ENCODE measurements around the gene S100A6.

Gene S100A6

DNA sequence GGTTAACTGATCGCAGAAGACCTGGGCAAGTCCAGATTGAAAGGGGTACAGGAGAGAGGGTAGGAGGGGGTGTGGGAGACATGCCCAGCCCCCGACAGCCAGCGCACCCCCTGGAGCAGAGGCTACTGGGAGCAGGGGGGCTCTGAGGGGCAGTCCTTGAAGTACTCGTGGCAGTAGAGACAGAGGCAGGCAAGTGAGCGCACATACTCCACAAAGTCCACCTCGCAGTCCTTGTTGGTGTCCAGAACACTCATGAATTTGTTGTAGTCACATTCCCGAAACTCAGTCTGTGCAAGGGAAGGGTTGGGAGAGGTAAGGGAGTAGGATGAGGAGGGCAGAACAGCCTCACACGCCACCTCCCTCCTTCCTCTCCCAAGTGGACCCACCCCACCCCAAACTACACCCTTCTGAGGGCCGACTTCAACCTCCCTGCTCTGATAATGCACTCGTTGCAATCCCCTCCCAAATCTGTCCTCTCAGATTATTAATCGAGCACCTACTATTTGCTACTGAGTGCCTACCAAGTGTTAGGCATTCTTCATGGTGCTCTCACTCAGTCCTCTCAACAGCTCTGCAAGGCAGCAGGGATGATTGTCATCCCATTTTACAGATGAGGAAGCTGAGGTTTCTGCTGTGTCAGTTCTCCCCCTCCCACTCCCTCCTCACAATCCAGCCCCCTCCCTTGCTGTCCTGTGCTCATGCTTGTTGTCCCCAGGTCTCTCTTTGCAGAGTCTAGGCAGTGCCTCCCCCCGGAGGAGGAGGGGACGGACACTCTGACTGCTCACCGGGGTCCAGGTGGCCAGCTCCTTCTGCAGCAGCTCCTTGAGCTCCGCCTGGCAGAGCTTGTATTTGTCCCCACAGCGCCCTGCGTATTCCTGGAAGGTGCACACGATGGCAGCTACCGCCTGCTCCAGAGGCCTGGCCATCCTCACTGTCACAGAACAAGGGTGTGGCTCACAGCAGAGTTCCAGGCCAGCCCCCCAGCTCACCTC is 12.1 kb upstream of the S100A6 start:
- H3K4me3 ChIP-seq (ENCODE audit: low read depth, low read length): no peak overlapping the region
- TF ChIP-seq, protein P1, sequence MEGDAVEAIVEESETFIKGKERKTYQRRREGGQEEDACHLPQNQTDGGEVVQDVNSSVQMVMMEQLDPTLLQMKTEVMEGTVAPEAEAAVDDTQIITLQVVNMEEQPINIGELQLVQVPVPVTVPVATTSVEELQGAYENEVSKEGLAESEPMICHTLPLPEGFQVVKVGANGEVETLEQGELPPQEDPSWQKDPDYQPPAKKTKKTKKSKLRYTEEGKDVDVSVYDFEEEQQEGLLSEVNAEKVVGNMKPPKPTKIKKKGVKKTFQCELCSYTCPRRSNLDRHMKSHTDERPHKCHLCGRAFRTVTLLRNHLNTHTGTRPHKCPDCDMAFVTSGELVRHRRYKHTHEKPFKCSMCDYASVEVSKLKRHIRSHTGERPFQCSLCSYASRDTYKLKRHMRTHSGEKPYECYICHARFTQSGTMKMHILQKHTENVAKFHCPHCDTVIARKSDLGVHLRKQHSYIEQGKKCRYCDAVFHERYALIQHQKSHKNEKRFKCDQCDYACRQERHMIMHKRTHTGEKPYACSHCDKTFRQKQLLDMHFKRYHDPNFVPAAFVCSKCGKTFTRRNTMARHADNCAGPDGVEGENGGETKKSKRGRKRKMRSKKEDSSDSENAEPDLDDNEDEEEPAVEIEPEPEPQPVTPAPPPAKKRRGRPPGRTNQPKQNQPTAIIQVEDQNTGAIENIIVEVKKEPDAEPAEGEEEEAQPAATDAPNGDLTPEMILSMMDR (IDR thresholded peaks at IDR 0.05; ENCODE audit: low read depth, low read length, missing control alignments): no peak
- no peak for DNase-seq (ENCODE audit: low read depth)

DNA sequence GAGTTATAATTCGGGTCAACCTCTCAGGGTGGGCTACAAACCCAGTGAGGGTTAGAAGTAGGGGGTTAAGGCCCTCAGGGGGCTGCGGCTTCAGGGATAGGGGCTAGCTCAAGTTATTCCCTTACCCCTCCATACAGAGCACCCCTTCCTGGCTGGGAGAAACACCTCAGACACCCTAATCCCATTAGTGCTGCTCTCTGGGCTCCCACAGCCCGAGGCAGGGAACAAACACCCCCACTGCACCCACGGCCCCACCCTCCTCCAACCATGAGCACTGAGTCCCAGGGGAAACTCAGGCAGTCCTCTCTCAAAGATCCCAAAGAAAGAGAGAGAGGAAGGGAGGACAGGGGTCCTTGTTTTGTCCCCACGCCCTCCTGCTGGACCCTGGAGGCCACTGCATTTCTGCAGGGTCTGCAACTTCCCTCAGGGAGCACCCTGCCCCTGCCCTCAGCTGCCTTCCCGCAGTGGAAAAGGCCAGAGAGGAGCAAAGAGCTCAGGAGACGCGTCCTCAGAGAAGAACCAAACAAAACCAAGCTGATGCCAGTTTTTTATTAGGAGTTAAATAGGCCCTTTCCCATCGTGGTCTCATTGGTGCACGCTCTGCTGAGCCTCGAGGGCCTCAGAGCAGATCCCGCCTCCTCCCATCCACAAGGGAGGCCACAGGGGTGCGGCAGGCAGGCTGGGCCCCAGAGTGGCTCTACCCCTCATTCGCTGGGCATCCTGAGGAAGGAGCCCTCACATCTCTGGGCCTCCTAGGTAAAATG is 11.2 kb upstream of the S100A6 start:
- no peak for DNase-seq (ENCODE audit: low read depth)
- TF ChIP-seq, protein P1 (IDR thresholded peaks at IDR 0.05; ENCODE audit: low read depth, low read length, missing control alignments): no peak
- H3K4me3 ChIP-seq (ENCODE audit: low read depth, low read length): no peak overlapping the region

DNA sequence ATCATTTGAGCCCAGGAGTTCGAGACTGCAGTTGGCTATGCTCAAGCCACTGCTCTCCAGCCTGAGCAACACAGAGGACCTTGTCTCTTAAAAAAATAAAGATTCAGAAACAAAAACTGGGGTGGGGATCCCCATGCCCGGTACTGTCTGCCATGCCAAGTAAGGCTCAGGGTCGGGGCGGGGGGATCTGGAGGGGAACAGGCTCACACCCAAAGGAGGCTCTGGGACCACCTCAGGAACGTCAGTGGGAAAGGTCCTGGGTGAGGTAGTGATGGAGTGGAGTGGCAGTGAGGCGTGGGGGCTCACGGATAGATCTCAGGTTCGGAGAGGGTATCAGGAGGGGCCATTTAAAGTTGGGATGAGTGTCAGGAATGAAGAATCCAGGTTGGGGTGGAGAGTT is 10.6 kb upstream of the S100A6 start:
- TF ChIP-seq, protein P1 (IDR thresholded peaks at IDR 0.05; ENCODE audit: low read depth, low read length, missing control alignments): no peak
- H3K4me3 ChIP-seq (ENCODE audit: low read depth, low read length): no peak overlapping the region

DNA sequence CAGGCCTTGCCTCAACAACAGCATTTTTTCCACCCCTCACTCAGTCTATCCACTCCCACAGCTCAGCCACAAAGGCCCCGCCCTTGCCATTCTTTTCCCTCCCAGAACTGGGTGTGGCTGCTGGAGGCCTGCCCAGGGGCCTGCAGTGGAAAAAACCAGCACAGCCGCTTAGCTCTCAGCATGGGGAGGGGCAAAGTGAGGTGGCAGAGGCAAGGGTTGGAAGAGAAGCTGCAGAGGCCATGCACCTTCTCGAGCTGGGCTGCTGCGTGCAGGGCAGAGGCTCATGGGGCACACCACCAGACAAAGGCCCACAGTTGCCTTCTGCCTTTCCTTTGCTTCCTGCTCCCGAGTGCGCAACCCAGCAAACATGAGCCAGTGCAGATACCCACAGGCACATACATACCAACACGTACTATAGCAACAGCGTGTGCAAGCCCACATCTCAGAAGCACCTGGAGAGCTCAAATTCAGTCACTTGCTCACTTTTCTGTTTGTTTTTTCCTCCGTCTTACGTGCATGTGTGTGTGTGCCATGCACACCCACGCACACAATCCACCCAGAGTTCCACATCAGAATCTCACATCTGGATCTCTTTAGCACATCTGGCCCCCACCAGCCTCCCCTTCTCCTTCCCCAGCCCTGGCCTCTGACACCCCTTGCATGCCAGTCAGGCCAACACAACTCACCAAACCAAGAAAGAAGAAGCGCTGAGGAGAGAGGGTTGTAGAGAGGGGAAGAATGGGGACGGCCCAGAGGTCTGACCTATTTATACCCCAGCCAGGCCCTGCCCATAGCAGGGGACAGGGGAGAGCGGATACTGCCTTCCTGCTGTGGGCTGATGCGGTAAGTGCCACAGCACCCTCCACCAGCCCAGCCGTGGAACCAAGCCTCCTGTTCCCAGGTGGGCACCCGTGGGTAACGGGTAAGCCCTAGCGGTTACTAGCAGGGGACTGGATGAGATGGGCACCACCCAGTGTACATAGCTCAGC is 9.6 kb upstream of the S100A6 start, which contains the start of gene S100A4:
Gene S100A4 (minus strand): TSS at position 740 of the 989 bp plus-strand sequence. CDS start 1,012 bp downstream, outside the sequence.
- no peak for DNase-seq (ENCODE audit: low read depth)
- TF ChIP-seq, protein P1 (IDR thresholded peaks at IDR 0.05; ENCODE audit: low read depth, low read length, missing control alignments): no peak
- H3K4me3 ChIP-seq (ENCODE audit: low read depth, low read length): no peak within 1 kb of the TSS

More for the DNA sequence above, 10.6 kb upstream of the S100A6 start:
- no peak for DNase-seq (ENCODE audit: low read depth)

DNA sequence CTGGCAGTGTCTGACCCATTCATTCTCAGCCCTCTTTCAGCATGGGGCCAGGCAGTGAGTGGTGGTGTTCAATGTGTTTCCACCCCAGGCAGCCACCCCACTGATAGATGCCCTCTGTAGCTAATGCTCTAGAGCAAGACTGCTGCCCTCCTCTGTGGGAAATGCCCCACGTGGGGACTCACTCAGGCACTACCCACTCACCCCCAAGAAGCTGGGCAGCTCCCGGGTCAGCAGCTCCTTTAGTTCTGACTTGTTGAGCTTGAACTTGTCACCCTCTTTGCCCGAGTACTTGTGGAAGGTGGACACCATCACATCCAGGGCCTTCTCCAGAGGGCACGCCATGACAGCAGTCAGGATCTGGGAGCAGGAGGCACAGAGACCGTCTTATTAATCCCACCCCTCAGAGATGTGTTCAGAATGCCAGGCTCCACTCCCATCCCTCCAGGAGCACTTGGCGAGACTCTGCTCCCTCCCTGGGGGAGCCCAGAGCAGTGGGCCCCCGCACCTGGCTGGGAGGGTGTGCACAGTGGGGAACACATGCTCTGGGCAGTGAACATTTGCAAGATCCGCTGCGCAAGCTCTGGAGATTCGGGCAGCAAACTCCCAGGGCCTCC is 8.8 kb upstream of the S100A6 start:
- DNase-seq (ENCODE audit: low read depth): no peak
- no peak overlapping the region for H3K4me3 ChIP-seq (ENCODE audit: low read depth, low read length)
- TF ChIP-seq, protein P1 (IDR thresholded peaks at IDR 0.05; ENCODE audit: low read depth, low read length, missing control alignments): no peak

DNA sequence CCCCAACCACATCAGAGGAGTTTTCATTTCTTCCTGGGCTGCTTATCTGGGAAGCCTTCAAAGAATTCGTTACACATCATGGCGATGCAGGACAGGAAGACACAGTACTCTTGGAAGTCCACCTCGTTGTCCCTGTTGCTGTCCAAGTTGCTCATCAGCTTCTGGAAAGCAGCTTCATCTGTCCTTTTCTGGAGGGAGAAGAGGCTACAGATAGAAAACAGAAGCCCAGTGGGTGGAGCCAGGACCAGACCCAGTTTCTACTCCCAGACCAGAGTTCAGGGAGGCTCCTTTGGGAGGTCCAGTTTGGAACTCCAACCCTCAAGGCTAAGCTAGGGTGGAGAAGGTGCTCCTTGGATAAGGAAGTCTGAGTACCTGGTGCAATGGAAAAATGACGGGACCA is 7.9 kb upstream of the S100A6 start:
- TF ChIP-seq, protein P1 (IDR thresholded peaks at IDR 0.05; ENCODE audit: low read depth, low read length, missing control alignments): no peak
- no peak for DNase-seq (ENCODE audit: low read depth)
- H3K4me3 ChIP-seq (ENCODE audit: low read depth, low read length): no peak overlapping the region
